ENCODE data around the gene LIMS2. TPM values are rescaled to one million over a fixed set of nuclear protein-coding genes. Genes with fewer than 3 reads are reported as not detected.

The LIMS2 gene
- polyA plus RNA-seq, 1 donor (not counting 4 experiments of a cell fraction or from before 2014, with no cell fraction given): not detected

DNA sequence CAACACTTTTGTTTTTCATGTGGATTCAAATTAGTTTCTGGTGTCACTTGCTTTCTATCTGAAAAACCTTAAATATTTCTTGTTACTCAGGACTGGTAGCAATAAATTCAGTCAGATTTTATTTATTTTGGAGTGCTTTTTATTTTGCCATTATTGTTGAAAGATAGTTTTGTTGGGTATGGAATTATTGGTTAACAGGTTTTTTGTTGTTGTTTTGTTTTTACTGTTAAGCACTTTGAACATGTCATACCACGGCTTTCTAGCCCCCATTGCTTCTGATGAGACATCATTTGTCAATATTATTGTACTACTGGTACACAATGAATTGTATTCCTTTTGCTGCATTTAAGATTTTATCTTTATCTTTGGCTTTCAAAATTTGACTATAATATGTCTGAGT is 13.1 kb upstream of the LIMS2 start:
- H3K9me3 ChIP-seq (ENCODE audit: control insufficient read depth, low read depth, low read length): peaks cover 8% of the 10 kb centered on the region
- no peaks in the 10 kb centered on the region for H3K4me1 ChIP-seq (ENCODE audit: control insufficient read depth, extremely low read depth, insufficient read depth, low read length)
- H3K9ac ChIP-seq (ENCODE audit: control insufficient read depth, extremely low read depth, insufficient read depth, low read length): no peak overlapping the region
- no peaks in the 10 kb centered on the region for H3K36me3 ChIP-seq (ENCODE audit: control insufficient read depth in 2 of 2, extremely low read depth in 1 of 2, insufficient read depth in 2 of 2, low read length in 2 of 2)
- no peak overlapping the region for H2AFZ ChIP-seq (ENCODE audit: control insufficient read depth, low read length)
- H4K20me1 ChIP-seq (ENCODE audit: control insufficient read depth, extremely low read depth, insufficient read depth, low read length): no peaks in the 10 kb centered on the region
- no peaks in the 10 kb centered on the region for H3K79me2 ChIP-seq (ENCODE audit: control insufficient read depth, insufficient read depth, low read length)
- dilution Hi-C loops (cut with MboI; ENCODE audit: extremely low pct_ligation_motif_present, low sequenced_read_pairs): loop anchor here (25.0 kb wide), 1 partner anchor 101 kb away; no protein-coding TSS in a partner anchor
- TF ChIP-seq EZH2 (IDR thresholded peaks at IDR 0.05; ENCODE audit: low read length): no peak
- TF ChIP-seq, protein P1, sequence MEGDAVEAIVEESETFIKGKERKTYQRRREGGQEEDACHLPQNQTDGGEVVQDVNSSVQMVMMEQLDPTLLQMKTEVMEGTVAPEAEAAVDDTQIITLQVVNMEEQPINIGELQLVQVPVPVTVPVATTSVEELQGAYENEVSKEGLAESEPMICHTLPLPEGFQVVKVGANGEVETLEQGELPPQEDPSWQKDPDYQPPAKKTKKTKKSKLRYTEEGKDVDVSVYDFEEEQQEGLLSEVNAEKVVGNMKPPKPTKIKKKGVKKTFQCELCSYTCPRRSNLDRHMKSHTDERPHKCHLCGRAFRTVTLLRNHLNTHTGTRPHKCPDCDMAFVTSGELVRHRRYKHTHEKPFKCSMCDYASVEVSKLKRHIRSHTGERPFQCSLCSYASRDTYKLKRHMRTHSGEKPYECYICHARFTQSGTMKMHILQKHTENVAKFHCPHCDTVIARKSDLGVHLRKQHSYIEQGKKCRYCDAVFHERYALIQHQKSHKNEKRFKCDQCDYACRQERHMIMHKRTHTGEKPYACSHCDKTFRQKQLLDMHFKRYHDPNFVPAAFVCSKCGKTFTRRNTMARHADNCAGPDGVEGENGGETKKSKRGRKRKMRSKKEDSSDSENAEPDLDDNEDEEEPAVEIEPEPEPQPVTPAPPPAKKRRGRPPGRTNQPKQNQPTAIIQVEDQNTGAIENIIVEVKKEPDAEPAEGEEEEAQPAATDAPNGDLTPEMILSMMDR (optimal IDR thresholded peaks at IDR 0.05 in 1 of 3, IDR thresholded peaks at IDR 0.05 in 1 of 3, conservative IDR thresholded peaks at IDR 0.05 in 1 of 3; ENCODE audit: extremely low read depth in 1 of 3, insufficient read depth in 2 of 3, low read length in 3 of 3): no peak
- H3K4me3 ChIP-seq (ENCODE audit: control insufficient read depth in 2 of 3, extremely low read depth in 1 of 3, insufficient read depth in 2 of 3, low read depth in 1 of 3, low read length in 3 of 3): no peak overlapping the region
- FAIRE-seq (no peak), DNase-seq (ENCODE audit: low read depth, low spot score) (no peak)
- no peak overlapping the region for H3K27ac ChIP-seq (ENCODE audit: control insufficient read depth, insufficient read depth, low read length)
- H3K9me1 ChIP-seq (ENCODE audit: control insufficient read depth, extremely low read depth, insufficient read depth, low read length): no peaks in the 10 kb centered on the region
- no peak overlapping the region for H3K4me2 ChIP-seq (ENCODE audit: control insufficient read depth, extremely low read depth, insufficient read depth, low read depth, low read length)
- peaks cover 4% of the 10 kb centered on the region for H3K27me3 ChIP-seq (ENCODE audit: control insufficient read depth, extremely low read depth, insufficient read depth, low read length)

DNA sequence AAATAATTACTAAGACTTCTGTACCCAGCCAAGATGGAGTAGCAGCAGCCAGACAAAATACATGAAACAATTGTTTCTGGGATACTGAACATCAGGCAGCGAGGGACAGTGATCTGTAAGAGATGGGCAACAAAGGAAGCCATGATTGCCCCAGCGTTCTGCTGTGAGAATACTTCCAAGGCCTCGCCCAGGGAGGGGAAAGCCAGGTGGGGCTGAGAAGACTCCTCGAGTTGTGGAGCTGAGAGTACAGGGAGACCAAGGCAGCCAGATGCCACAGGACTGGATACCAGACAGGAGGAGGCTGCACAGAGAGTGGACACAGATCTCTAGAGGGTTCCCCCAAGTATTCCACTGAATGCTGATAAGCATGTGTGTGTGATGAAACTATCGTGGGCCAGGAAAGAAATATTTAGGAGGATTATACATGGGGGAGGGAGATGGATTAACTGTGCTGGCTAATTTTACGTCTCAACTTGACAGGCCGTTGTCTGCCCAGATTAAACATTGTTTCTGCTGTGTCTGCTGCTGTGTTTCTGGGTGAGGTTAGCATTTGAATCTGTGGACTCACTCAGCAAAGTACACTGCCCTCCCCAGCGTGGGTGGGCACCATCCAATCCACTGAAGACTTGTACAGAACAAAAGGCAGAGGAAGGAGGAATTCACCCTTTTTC is 10.2 kb upstream of the LIMS2 start:
- no peak overlapping the region for H3K4me3 ChIP-seq (ENCODE audit: control insufficient read depth in 2 of 3, extremely low read depth in 1 of 3, insufficient read depth in 2 of 3, low read depth in 1 of 3, low read length in 3 of 3)
- no peak overlapping the region for H3K9ac ChIP-seq (ENCODE audit: control insufficient read depth, extremely low read depth, insufficient read depth, low read length)
- DNase-seq (ENCODE audit: low read depth, low spot score): no peak
- FAIRE-seq: no peak
- no peaks in the 10 kb centered on the region for H3K79me2 ChIP-seq (ENCODE audit: control insufficient read depth, insufficient read depth, low read length)
- peaks cover 4% of the 10 kb centered on the region for H3K27me3 ChIP-seq (ENCODE audit: control insufficient read depth, extremely low read depth, insufficient read depth, low read length)
- H3K9me3 ChIP-seq (ENCODE audit: control insufficient read depth, low read depth, low read length): peaks cover 6% of the 10 kb centered on the region
- H3K4me1 ChIP-seq (ENCODE audit: control insufficient read depth, extremely low read depth, insufficient read depth, low read length): no peaks in the 10 kb centered on the region
- H3K27ac ChIP-seq (ENCODE audit: control insufficient read depth, insufficient read depth, low read length): no peak overlapping the region
- no peak overlapping the region for H3K4me2 ChIP-seq (ENCODE audit: control insufficient read depth, extremely low read depth, insufficient read depth, low read depth, low read length)
- H4K20me1 ChIP-seq (ENCODE audit: control insufficient read depth, extremely low read depth, insufficient read depth, low read length): no peaks in the 10 kb centered on the region
- H3K36me3 ChIP-seq (ENCODE audit: control insufficient read depth in 2 of 2, extremely low read depth in 1 of 2, insufficient read depth in 2 of 2, low read length in 2 of 2): no peaks in the 10 kb centered on the region
- no peak overlapping the region for H2AFZ ChIP-seq (ENCODE audit: control insufficient read depth, low read length)
- dilution Hi-C loops (cut with MboI; ENCODE audit: extremely low pct_ligation_motif_present, low sequenced_read_pairs): loop anchor here (25.0 kb wide), 1 partner anchor 98 kb away; no protein-coding TSS in a partner anchor
- no peaks in the 10 kb centered on the region for H3K9me1 ChIP-seq (ENCODE audit: control insufficient read depth, extremely low read depth, insufficient read depth, low read length)
- TF ChIP-seq, protein P1 (optimal IDR thresholded peaks at IDR 0.05 in 1 of 3, IDR thresholded peaks at IDR 0.05 in 1 of 3, conservative IDR thresholded peaks at IDR 0.05 in 1 of 3; ENCODE audit: extremely low read depth in 1 of 3, insufficient read depth in 2 of 3, low read length in 3 of 3): no peak
- no peak for TF ChIP-seq EZH2 (IDR thresholded peaks at IDR 0.05; ENCODE audit: low read length)
